DMS153 (cell line): ENCODE measurements around the gene ARHGAP19.

Experiments
- DNase-seq: peaks from one replicate; lab custom pipeline; 2025; lab: John Stamatoyannopoulos, UW

The ARHGAP19 gene

GRCh38 chr10:97292097-97292861 is at the start of gene ARHGAP19:
TSS of gene ARHGAP19 (minus strand) at chr10:97292637. CDS start at chr10:97292627, 10 bp downstream.
- peak; percentile 99 for DNase-seq

GRCh38 chr10:97341416-97341815 is 49.0 kb upstream of the ARHGAP19 start:
- DNase-seq = no peak

GRCh38 chr10:97338041-97338440 is 45.6 kb upstream of the ARHGAP19 start:
- no peak for DNase-seq

DNA sequence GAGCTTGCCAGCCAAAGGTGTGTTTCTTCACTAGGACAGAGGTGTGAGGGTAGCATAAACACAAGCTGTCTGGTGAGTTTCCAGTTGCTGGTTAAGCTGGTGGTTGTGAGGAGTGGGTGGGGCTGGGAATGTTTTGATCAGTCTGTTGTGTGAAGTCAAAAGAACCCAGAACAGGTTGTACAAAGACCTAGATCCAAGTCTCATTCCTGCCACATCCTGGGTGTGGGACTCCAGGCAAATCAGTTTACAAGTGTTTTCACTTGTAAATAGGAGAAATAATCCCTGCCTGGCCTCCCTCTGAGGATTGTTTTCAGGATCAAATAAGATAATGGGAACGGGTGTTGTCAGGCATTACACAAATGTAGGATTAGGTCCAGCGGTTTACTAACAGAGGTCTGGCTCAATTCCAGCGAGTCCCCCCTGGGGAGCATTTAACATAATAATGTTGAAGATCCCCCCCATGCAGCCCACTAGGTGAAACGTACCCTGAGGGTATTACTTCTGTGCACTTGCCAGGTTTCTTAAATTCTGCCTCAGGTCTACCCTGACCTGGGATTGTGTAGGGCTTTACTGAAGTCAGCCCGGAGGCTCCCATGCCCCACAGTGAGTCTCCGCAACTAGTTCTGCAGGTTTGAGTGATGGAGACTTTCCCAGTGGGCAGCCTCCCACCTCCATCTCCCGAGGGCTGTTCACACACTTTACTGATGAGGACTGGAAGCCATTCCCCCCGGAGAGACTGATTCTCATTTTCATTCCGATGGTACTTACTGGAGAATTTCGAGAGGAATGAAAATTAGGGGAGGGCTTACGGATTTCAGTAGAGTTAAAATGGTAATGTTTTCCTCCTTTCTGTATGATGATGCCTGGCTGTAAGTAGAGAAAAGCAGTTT is 44.8 kb upstream of the ARHGAP19 start:
- DNase-seq = peak; percentile 9

- DNase-seq = no peak
These were observed 44.0 kb upstream of the ARHGAP19 start for GRCh38 chr10:97336446-97336845.

DNA sequence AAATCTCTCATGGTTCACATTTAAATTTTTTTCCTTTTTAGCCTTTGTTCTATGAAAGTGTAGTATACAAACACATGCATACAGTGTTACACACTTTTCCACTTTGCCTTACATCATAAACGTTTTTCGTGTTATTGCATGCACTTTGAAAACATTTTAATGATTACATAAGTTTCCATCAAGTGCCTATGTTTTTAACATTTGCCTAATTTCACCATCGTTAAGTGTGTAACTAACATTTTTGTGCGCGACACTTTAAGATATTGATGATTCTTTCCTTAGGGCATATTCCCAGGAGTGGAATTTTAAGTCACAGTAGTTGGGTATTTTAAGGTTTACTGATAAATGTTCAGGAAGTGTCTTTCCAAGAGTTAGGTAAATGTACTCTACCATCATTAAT is 43.6 kb upstream of the ARHGAP19 start:
- DNase-seq = no peak

DNA sequence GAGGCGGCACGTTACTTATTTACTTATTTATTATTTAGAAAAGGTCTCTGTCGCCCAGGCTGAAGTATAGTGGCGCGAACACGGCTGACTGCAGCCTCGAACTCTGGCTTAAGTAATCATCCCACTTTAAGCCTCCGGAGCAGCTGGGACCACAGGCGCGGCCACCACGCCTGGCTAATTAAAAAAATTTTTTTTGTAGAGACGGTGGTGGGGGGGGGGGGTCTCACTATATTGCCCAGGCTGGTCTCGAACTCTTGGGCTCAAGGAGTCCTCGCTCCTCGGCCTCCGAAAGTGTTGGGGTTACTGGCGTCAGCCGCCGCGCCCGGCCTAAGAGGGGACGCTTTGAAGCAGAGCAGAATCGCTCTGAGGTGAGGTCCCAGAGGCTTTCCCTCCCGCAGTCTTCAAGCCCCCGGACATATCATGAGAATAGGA is 42.8 kb upstream of the ARHGAP19 start:
- DNase-seq = no peak

DNA sequence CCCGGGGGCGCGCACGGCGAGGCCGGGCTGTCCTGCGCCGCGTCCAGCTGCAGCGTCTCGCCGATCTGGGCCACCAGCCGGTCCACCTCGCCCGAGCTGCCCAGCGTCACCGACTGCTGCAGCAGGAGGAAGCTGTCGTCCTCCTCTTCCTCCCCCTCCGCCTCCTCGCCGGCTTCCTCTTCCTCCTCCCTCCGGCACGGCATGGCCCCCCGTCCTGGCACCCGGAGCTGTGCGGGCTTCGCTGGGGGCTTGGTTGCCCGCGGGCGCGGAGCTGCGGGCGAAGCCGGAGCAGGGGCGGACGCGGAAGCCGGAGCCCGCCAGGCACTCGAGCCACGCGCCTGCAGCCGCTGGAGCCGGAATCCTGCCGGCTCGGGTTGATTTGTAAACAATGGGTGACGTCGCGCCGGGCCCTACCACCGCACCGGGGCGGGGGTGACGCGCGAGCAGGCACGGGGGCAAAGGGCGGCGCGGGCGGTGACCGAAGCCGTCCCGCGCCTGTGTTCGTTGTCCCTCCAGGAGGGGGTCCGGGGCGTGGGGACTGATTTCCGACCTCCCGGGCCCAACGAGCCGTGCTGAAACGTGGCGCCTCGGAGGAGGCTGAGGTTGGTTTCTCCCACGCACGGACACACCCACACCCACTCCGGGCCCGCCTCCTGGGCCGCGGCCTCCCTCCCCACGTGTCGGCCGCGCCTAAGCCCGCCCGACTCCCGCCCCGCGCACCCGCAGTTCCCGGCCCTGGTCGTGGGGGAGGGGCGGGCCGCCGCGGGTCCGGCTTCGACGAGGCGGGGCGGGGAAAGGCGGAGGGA is 42.1 kb upstream of the ARHGAP19 start, which contains the start of gene FRAT2:
TSS of gene FRAT2 (minus strand) at position 360 of the 806 bp plus-strand sequence. CDS start at position 203, 157 bp downstream.
- peak; percentile 80 for DNase-seq

GRCh38 chr10:97333601-97334369 is 41.3 kb upstream of the ARHGAP19 start:
- DNase-seq = no peak

DNA sequence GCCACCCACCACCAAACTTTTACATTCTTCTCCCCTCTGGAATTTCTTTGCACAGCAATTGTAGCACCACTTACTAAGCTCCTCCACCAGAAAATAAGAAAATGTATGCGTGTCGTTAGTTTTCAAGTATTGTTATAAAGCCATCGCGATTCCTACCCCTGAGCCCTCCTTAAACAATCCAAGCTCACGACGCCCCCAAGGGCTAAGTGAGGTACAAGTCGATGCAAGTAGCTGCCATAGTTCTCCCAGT is 40.8 kb upstream of the ARHGAP19 start:
- no peak for DNase-seq

- peak; percentile 47 for DNase-seq
These were observed 40.3 kb upstream of the ARHGAP19 start for GRCh38 chr10:97332591-97333350.

DNA sequence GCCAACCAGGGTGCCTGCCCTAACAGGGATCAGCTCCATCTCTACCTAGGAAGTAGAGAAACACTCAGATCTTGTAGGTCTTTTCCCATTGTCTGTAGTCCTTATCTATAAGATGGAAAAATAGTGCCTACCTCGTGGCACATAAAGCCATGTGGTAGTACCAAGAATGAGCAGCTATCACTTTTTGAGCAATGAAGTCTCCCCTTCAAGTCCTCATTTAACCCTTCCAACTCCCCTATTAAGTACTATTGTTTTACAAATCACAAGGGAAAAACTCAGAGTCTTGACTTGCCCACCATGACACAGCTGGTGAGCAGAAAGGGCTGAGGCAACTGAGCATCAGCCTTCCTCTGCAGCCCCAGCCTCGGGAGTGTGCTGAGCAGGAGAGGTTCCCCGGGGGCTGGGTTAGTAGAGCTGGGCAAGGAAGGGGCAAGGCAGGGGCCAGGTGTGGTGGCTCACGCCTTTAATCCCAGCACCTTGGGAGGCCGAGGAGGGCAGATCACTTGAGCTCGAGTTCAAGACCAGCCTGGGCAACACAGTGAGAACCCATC is 38.8 kb upstream of the ARHGAP19 start:
- no peak for DNase-seq

DNA sequence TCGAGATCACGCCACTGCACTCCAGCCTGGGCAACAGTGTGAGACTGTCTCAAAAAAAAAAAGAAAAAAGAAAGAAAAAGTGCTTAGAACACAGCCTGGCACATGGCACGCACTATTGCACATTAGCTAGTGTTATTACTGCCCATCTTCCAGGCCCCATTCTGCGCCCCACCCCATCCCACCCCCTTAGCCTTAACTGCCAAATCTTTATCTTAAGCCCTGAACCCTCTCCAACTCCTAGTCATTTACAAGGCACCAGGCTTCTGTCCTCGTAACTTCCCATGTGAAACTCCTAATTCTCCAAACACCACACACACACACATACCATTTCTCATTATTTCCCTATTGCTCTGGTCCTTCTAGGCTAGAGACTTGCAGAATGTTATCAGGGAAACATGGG is 37.3 kb upstream of the ARHGAP19 start:
- DNase-seq = no peak

GRCh38 chr10:97328646-97329453 is 36.4 kb upstream of the ARHGAP19 start:
- no peak for DNase-seq

GRCh38 chr10:97327348-97328294 is 35.2 kb upstream of the ARHGAP19 start:
- DNase-seq = peak; percentile 85

DNA sequence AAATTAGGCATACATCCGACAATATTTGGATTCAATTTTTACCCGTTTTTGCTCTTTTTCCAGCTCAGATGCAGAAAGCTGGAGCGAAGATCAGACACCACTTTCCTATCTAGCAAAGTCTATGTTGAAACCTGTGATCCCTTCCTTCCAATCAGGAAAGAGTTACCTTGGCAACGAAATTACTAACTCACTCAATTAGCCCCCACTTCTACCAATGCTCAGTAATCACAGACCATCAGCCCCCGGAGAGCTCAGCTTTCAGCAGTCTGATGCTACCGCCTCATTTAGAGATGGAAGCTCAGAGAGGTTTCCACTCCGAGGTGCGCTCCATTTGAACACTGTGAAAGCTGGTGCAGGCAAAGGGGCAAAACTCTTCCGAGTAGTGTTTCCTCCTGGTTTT is 33.3 kb upstream of the ARHGAP19 start:
- DNase-seq = no peak

DNA sequence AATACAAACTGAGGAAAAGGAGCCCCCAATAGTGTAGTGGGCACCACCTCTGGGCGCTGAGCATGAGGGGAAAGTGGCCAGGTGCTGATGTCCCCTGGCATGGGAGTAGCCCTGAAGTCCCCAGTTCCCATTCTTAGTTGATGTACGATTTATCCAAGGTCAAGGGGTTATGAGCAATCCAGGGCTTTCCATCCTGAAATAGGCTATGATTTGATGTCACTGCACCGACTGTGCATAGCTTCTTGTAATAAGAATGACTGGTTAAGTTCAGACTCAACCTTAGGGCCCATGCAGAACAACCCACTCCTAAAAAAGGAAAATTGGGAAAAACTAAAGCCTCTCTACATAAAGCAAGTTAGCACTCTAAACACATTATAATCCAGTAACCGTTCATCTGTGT is 31.1 kb upstream of the ARHGAP19 start:
- DNase-seq = no peak

DNA sequence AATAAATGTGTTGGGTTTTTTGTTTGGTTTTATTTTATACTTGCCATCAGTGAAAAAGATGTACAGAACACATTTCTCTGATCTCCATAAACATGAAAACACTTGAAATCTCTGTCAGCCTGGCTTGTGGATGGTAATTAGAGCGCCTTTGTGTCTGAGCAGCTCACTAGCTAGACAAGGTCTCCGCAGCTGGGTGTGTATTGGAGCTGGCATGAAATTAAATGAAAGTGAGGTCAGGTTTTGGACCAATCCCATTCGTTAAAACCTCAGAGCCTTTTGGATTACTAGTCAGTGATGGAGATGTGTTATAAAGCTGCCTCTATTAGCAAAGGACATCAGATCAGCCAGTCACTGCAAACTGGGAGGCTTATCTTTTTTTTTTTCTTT is 29.4 kb upstream of the ARHGAP19 start:
- peak; percentile 74 for DNase-seq
